Liver (tissue), 3 donors: ENCODE data around the gene PARD3.

ENCODE experiments used
- FOXA2 ChIP-seq: IDR thresholded peaks from 2 replicates; pipeline ENCODE4 v1.6.1; 2016; ENCODE audit warnings: antibody characterized with exemption
- RAD21 ChIP-seq, 2 donors: IDR thresholded peaks; 2 replicates each; pipeline ENCODE4 v1.6.1; 2016; ENCODE audit warnings: antibody characterized with exemption in 2 of 2, mild to moderate bottlenecking in 2 of 2
- SP1 ChIP-seq: IDR thresholded peaks from 2 replicates; pipeline ENCODE4 v1.6.1; 2018; ENCODE audit warnings: antibody characterized with exemption, mild to moderate bottlenecking
- TF ChIP-seq, protein P1 (sequence below): fragments of 150-350 bp; IDR thresholded peaks from 2 replicates; pipeline ENCODE4 v1.5.1; 2017; ENCODE audit warnings: improper control_type of control experiment, low read depth, low read length; ENCODE audit not compliant: missing input control
- TF ChIP-seq, protein P2 (sequence below): IDR thresholded peaks from 2 replicates; pipeline ENCODE4 v1.6.1; 2016; ENCODE audit warnings: antibody characterized with exemption
- TF ChIP-seq, protein P3 (sequence below): IDR thresholded peaks from 2 replicates; pipeline ENCODE4 v1.6.1; 2016; ENCODE audit warnings: antibody characterized with exemption, mild to moderate bottlenecking
- TF ChIP-seq, protein P4 (sequence below): IDR thresholded peaks from 2 replicates; pipeline ENCODE4 v1.6.1; 2016; ENCODE audit warnings: antibody characterized with exemption
- donor health status: healthy.
- donor health status: healthy.

DNA sequence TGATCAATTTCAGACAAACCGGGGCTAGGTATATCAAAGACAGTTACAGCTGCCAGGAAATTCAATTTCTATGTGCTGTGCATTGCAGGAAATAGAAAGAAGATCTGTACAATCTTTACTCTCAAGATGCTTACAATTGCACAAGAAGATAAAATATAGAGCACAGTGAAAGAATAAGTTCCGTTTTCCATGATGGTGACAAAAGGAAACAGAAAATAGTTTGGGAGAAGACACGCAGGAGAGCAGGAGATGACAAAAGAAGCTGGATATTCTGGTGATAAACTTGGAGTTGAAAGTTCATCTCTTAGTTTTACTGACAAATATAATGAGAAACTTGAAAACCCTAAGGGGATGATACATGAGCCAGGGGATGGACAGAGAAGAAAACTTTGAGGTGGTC lies 646.0 kb downstream of the PARD3 start:
- TF ChIP-seq, protein P1, sequence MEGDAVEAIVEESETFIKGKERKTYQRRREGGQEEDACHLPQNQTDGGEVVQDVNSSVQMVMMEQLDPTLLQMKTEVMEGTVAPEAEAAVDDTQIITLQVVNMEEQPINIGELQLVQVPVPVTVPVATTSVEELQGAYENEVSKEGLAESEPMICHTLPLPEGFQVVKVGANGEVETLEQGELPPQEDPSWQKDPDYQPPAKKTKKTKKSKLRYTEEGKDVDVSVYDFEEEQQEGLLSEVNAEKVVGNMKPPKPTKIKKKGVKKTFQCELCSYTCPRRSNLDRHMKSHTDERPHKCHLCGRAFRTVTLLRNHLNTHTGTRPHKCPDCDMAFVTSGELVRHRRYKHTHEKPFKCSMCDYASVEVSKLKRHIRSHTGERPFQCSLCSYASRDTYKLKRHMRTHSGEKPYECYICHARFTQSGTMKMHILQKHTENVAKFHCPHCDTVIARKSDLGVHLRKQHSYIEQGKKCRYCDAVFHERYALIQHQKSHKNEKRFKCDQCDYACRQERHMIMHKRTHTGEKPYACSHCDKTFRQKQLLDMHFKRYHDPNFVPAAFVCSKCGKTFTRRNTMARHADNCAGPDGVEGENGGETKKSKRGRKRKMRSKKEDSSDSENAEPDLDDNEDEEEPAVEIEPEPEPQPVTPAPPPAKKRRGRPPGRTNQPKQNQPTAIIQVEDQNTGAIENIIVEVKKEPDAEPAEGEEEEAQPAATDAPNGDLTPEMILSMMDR, result no peak
- TF ChIP-seq, protein P2, sequence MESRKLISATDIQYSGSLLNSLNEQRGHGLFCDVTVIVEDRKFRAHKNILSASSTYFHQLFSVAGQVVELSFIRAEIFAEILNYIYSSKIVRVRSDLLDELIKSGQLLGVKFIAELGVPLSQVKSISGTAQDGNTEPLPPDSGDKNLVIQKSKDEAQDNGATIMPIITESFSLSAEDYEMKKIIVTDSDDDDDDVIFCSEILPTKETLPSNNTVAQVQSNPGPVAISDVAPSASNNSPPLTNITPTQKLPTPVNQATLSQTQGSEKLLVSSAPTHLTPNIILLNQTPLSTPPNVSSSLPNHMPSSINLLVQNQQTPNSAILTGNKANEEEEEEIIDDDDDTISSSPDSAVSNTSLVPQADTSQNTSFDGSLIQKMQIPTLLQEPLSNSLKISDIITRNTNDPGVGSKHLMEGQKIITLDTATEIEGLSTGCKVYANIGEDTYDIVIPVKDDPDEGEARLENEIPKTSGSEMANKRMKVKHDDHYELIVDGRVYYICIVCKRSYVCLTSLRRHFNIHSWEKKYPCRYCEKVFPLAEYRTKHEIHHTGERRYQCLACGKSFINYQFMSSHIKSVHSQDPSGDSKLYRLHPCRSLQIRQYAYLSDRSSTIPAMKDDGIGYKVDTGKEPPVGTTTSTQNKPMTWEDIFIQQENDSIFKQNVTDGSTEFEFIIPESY, result no peak
- TF ChIP-seq SP1 (no peak), RAD21 (IDR thresholded peaks at IDR 0.05) (no peak), FOXA2 (no peak)
- TF ChIP-seq, protein P3, sequence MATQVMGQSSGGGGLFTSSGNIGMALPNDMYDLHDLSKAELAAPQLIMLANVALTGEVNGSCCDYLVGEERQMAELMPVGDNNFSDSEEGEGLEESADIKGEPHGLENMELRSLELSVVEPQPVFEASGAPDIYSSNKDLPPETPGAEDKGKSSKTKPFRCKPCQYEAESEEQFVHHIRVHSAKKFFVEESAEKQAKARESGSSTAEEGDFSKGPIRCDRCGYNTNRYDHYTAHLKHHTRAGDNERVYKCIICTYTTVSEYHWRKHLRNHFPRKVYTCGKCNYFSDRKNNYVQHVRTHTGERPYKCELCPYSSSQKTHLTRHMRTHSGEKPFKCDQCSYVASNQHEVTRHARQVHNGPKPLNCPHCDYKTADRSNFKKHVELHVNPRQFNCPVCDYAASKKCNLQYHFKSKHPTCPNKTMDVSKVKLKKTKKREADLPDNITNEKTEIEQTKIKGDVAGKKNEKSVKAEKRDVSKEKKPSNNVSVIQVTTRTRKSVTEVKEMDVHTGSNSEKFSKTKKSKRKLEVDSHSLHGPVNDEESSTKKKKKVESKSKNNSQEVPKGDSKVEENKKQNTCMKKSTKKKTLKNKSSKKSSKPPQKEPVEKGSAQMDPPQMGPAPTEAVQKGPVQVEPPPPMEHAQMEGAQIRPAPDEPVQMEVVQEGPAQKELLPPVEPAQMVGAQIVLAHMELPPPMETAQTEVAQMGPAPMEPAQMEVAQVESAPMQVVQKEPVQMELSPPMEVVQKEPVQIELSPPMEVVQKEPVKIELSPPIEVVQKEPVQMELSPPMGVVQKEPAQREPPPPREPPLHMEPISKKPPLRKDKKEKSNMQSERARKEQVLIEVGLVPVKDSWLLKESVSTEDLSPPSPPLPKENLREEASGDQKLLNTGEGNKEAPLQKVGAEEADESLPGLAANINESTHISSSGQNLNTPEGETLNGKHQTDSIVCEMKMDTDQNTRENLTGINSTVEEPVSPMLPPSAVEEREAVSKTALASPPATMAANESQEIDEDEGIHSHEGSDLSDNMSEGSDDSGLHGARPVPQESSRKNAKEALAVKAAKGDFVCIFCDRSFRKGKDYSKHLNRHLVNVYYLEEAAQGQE, result no peak
- TF ChIP-seq, protein P4, sequence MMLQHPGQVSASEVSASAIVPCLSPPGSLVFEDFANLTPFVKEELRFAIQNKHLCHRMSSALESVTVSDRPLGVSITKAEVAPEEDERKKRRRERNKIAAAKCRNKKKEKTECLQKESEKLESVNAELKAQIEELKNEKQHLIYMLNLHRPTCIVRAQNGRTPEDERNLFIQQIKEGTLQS, result no peak
